ENCODE measurements around the gene KPNA4. TPM values are rescaled to one million over a fixed set of nuclear protein-coding genes. Genes with fewer than 3 reads are reported as not detected.

KPNA4 gene
- total RNA-seq, 1 experiment from 2014 or later, result 40.8 TPM

DNA sequence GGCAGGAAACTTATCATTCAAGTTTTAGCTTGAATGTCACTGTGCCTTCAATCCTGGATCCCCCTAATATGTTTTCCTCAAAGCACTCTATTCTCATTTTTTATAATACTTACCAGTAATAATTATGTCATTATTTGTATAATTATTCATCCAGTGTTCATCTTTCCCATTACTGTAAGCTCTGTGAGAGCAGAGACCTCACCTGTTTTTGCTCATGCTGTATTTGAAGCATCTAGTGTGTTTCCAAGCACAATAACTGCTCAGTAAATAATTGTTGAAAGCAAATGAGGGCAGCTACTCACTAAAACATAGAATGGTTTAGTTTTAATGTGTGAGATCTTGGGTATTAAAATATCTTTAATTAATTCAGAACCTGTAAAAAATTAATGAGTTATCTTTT, 36.9 kb upstream of the KPNA4 start:
- Histone ChIP-seq H3K9ac (ENCODE audit: low read length) (no peak overlapping the region), H3K36me3 (ENCODE audit: insufficient read depth, low read length) (no peaks in the 10 kb centered on the region), H3K4me1 (ENCODE audit: low read length) (no peaks in the 10 kb centered on the region), H3K27ac (ENCODE audit: low read length) (no peak overlapping the region), H4K20me1 (ENCODE audit: insufficient read depth, low read depth, low read length) (no peaks in the 10 kb centered on the region), H3K9me3 (ENCODE audit: low read length) (no peaks in the 10 kb centered on the region), H2AFZ (ENCODE audit: low read length) (no peak overlapping the region), H3K27me3 (ENCODE audit: low read length) (no peaks in the 10 kb centered on the region), H3K79me2 (ENCODE audit: low read length) (no peaks in the 10 kb centered on the region), H3K9me2 (replicated peaks; ENCODE audit: insufficient read depth, low read length) (no peaks in the 10 kb centered on the region), H3K4me3 (ENCODE audit: low read length) (no peak overlapping the region), H3K4me2 (ENCODE audit: low read depth, low read length, poor library complexity, severe bottlenecking) (no peak overlapping the region)
- no peak for DNase-seq

DNA sequence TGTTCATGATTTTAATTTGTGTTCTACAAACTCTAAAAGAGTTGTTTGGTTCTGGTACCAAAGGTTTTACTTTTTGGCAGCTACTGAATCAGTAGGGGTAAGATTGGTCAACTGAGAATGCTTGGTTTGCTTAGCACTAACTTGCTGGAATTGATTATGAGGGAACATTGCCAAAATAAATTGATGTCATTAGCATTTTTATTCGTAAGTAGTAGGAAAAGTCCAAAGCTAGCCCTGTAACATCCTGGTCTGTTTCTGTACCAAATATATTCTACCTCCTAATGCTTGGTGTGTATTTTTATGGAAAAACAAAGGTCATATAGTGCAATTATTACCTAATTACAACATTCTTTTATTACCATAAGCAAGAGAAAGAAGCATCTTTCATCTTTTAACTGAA, 35.9 kb upstream of the KPNA4 start:
- no peak overlapping the region for H3K4me3 ChIP-seq (ENCODE audit: low read length)
- no peaks in the 10 kb centered on the region for H3K9me2 ChIP-seq (replicated peaks; ENCODE audit: insufficient read depth, low read length)
- no peak overlapping the region for H3K4me2 ChIP-seq (ENCODE audit: low read depth, low read length, poor library complexity, severe bottlenecking)
- no peak for DNase-seq
- H3K79me2 ChIP-seq (ENCODE audit: low read length), result no peaks in the 10 kb centered on the region
- H3K27me3 ChIP-seq (ENCODE audit: low read length), result no peaks in the 10 kb centered on the region
- H3K4me1 ChIP-seq (ENCODE audit: low read length), result no peaks in the 10 kb centered on the region
- H3K27ac ChIP-seq (ENCODE audit: low read length), result no peak overlapping the region
- no peak overlapping the region for H3K9ac ChIP-seq (ENCODE audit: low read length)
- H3K9me3 ChIP-seq (ENCODE audit: low read length), result no peaks in the 10 kb centered on the region
- no peak overlapping the region for H2AFZ ChIP-seq (ENCODE audit: low read length)
- no peaks in the 10 kb centered on the region for H4K20me1 ChIP-seq (ENCODE audit: insufficient read depth, low read depth, low read length)
- no peaks in the 10 kb centered on the region for H3K36me3 ChIP-seq (ENCODE audit: insufficient read depth, low read length)

DNA sequence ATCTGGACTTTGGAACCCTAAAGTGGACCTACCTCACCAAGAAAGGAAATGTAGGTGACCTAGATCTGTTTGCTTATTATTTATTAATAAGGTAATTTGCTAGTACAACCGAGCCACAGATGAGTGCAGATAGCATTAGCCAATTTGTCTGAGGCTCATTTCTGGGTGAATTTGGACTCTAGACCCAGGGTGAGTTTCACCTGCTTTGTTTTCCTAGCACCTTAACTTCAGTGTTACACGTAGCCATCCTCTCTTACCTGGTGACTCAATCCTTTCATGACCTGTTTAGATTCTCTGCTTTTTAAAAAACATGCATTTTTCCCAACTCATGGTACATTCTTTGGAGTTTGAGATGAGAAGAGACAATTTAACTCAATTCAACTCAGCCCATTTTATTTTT, 33.5 kb upstream of the KPNA4 start:
- no peaks in the 10 kb centered on the region for H3K9me2 ChIP-seq (replicated peaks; ENCODE audit: insufficient read depth, low read length)
- H3K27ac ChIP-seq (ENCODE audit: low read length), result no peak overlapping the region
- no peaks in the 10 kb centered on the region for H3K27me3 ChIP-seq (ENCODE audit: low read length)
- DNase-seq, result no peak
- no peak overlapping the region for H3K4me2 ChIP-seq (ENCODE audit: low read depth, low read length, poor library complexity, severe bottlenecking)
- H3K36me3 ChIP-seq (ENCODE audit: insufficient read depth, low read length), result no peaks in the 10 kb centered on the region
- H3K4me1 ChIP-seq (ENCODE audit: low read length), result no peaks in the 10 kb centered on the region
- no peak overlapping the region for H3K9ac ChIP-seq (ENCODE audit: low read length)
- H2AFZ ChIP-seq (ENCODE audit: low read length), result no peak overlapping the region
- no peaks in the 10 kb centered on the region for H3K79me2 ChIP-seq (ENCODE audit: low read length)
- no peaks in the 10 kb centered on the region for H4K20me1 ChIP-seq (ENCODE audit: insufficient read depth, low read depth, low read length)
- no peak overlapping the region for H3K4me3 ChIP-seq (ENCODE audit: low read length)
- H3K9me3 ChIP-seq (ENCODE audit: low read length), result no peaks in the 10 kb centered on the region

DNA sequence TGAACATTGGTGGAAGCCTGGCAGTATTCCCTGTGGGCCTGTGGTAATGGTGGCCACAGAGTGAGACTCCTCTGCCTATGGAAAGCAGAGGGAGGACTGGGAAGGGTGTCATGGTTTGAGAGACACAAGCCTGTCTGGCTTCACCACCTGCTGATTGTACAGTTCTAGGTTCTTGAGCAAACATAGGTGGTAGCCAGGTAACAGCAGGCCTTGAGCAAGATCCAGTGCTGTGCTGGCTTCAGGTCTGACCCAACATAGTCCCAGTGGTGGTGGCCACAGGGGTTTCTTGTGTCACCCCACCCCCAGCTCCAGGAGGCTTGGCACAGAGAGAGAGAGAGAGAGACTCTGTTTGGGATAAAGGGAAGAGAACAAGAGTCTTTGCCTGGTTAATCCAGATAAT, 22.7 kb upstream of the KPNA4 start:
- no peaks in the 10 kb centered on the region for H3K27me3 ChIP-seq (ENCODE audit: low read length)
- no peak overlapping the region for H3K4me3 ChIP-seq (ENCODE audit: low read length)
- H3K9me3 ChIP-seq (ENCODE audit: low read length), result no peaks in the 10 kb centered on the region
- no peak overlapping the region for H3K4me2 ChIP-seq (ENCODE audit: low read depth, low read length, poor library complexity, severe bottlenecking)
- DNase-seq, result no peak
- no peaks in the 10 kb centered on the region for H3K36me3 ChIP-seq (ENCODE audit: insufficient read depth, low read length)
- H3K4me1 ChIP-seq (ENCODE audit: low read length), result no peaks in the 10 kb centered on the region
- H3K79me2 ChIP-seq (ENCODE audit: low read length), result no peaks in the 10 kb centered on the region
- no peaks in the 10 kb centered on the region for H3K9me2 ChIP-seq (replicated peaks; ENCODE audit: insufficient read depth, low read length)
- no peaks in the 10 kb centered on the region for H4K20me1 ChIP-seq (ENCODE audit: insufficient read depth, low read depth, low read length)
- H3K27ac ChIP-seq (ENCODE audit: low read length), result no peak overlapping the region
- no peak overlapping the region for H3K9ac ChIP-seq (ENCODE audit: low read length)
- no peak overlapping the region for H2AFZ ChIP-seq (ENCODE audit: low read length)

DNA sequence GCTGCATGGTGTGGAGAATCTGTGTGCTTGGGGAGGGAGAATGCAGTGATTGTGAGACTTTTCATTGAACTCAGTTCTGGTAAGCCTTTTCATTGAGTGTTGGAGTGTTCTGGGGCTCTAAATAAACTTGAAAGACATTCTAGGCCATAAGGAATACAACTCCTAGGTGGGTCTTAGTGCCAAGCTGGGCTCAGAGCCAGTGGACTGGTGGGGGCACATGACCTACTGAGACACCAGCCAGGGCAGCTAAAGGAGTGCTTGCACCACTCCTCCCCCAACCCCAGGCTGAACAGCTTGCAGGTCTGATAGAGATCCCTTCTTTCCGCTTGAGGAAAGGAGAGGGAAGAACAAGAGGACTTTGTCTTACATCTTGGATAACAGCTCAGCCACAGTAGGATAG, 21.7 kb upstream of the KPNA4 start:
- H3K27ac ChIP-seq (ENCODE audit: low read length), result no peak overlapping the region
- H3K4me3 ChIP-seq (ENCODE audit: low read length), result no peak overlapping the region
- H2AFZ ChIP-seq (ENCODE audit: low read length), result no peak overlapping the region
- H3K27me3 ChIP-seq (ENCODE audit: low read length), result no peaks in the 10 kb centered on the region
- no peaks in the 10 kb centered on the region for H3K9me2 ChIP-seq (replicated peaks; ENCODE audit: insufficient read depth, low read length)
- no peak overlapping the region for H3K4me2 ChIP-seq (ENCODE audit: low read depth, low read length, poor library complexity, severe bottlenecking)
- no peaks in the 10 kb centered on the region for H3K79me2 ChIP-seq (ENCODE audit: low read length)
- no peaks in the 10 kb centered on the region for H3K9me3 ChIP-seq (ENCODE audit: low read length)
- no peaks in the 10 kb centered on the region for H4K20me1 ChIP-seq (ENCODE audit: insufficient read depth, low read depth, low read length)
- no peaks in the 10 kb centered on the region for H3K4me1 ChIP-seq (ENCODE audit: low read length)
- H3K9ac ChIP-seq (ENCODE audit: low read length), result no peak overlapping the region
- no peaks in the 10 kb centered on the region for H3K36me3 ChIP-seq (ENCODE audit: insufficient read depth, low read length)
- DNase-seq, result no peak

DNA sequence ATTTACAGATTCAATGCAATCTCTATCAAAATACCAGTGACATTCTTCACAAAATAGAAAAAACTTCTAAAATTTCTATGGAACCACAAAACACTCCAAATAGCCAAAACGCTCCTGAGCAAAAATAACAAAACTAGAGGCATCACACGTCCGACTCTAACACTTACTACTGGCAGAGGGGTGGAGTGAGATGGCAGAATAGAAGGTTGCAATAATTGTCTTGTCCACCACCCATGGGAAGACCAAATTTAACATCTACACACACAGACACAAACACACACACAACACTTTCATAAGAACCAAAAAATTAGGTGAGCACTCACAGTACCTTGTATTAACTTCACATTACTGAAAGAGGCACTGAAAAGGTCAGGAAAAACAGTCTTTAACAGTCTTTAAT, 21.3 kb upstream of the KPNA4 start:
- no peaks in the 10 kb centered on the region for H3K36me3 ChIP-seq (ENCODE audit: insufficient read depth, low read length)
- no peak for DNase-seq
- H3K9ac ChIP-seq (ENCODE audit: low read length), result no peak overlapping the region
- H3K4me2 ChIP-seq (ENCODE audit: low read depth, low read length, poor library complexity, severe bottlenecking), result no peak overlapping the region
- H4K20me1 ChIP-seq (ENCODE audit: insufficient read depth, low read depth, low read length), result no peaks in the 10 kb centered on the region
- no peaks in the 10 kb centered on the region for H3K79me2 ChIP-seq (ENCODE audit: low read length)
- no peaks in the 10 kb centered on the region for H3K27me3 ChIP-seq (ENCODE audit: low read length)
- no peak overlapping the region for H2AFZ ChIP-seq (ENCODE audit: low read length)
- no peak overlapping the region for H3K4me3 ChIP-seq (ENCODE audit: low read length)
- H3K9me3 ChIP-seq (ENCODE audit: low read length), result no peaks in the 10 kb centered on the region
- H3K9me2 ChIP-seq (replicated peaks; ENCODE audit: insufficient read depth, low read length), result no peaks in the 10 kb centered on the region
- H3K27ac ChIP-seq (ENCODE audit: low read length), result no peak overlapping the region
- H3K4me1 ChIP-seq (ENCODE audit: low read length), result no peaks in the 10 kb centered on the region

DNA sequence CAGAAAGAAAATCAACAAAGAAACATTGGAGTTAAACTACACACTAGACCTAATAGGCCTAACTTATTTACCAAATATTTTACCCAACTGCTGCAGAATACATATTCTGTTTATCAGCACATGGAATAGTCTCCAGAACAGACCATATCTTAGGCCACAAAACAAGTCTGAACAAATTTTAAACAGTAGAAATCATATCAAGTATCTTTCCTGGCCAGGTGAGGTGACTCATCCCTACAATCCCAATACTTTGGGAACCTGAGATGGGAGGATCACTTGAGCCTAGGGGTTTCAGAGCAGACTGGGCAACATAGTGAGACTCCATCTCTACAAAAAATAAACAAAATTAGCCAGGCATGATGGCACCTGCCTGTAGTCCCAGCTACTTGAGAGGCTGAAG, 18.1 kb upstream of the KPNA4 start:
- H3K9me2 ChIP-seq (replicated peaks; ENCODE audit: insufficient read depth, low read length), result no peaks in the 10 kb centered on the region
- no peaks in the 10 kb centered on the region for H3K36me3 ChIP-seq (ENCODE audit: insufficient read depth, low read length)

DNA sequence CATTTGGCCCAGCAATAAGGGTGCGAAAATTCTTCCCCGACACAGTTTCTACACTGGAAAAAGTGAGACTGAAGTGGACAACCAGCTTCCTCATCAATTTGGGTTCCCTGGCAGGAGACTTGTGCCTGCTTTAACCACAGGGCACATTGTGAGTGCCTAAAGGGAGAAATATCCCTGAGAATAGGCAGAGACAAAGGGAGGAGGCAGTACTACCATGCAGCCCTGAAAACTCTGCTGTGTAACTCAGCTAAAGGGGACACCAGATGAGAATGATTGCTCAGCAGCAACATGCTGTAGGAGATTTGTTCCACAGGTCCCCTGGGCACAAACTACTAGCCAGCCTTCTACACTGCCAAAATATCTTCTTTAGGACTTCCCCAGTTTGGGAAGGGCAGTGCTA, 15.6 kb upstream of the KPNA4 start:
- H3K27ac ChIP-seq (ENCODE audit: low read length), result no peak overlapping the region
- H3K36me3 ChIP-seq (ENCODE audit: insufficient read depth, low read length), result no peaks in the 10 kb centered on the region
- H3K27me3 ChIP-seq (ENCODE audit: low read length), result no peaks in the 10 kb centered on the region
- no peak overlapping the region for H3K4me3 ChIP-seq (ENCODE audit: low read length)
- H2AFZ ChIP-seq (ENCODE audit: low read length), result no peak overlapping the region
- H3K9ac ChIP-seq (ENCODE audit: low read length), result no peak overlapping the region
- no peaks in the 10 kb centered on the region for H3K9me3 ChIP-seq (ENCODE audit: low read length)
- H4K20me1 ChIP-seq (ENCODE audit: insufficient read depth, low read depth, low read length), result no peaks in the 10 kb centered on the region
- H3K4me2 ChIP-seq (ENCODE audit: low read depth, low read length, poor library complexity, severe bottlenecking), result no peak overlapping the region
- no peaks in the 10 kb centered on the region for H3K4me1 ChIP-seq (ENCODE audit: low read length)
- no peaks in the 10 kb centered on the region for H3K9me2 ChIP-seq (replicated peaks; ENCODE audit: insufficient read depth, low read length)
- H3K79me2 ChIP-seq (ENCODE audit: low read length), result no peaks in the 10 kb centered on the region
- DNase-seq, result no peak

More for the DNA sequence above, 18.1 kb upstream of the KPNA4 start:
- Histone ChIP-seq H3K27ac (ENCODE audit: low read length) (no peak overlapping the region), H3K4me3 (ENCODE audit: low read length) (no peak overlapping the region), H4K20me1 (ENCODE audit: insufficient read depth, low read depth, low read length) (no peaks in the 10 kb centered on the region), H3K4me1 (ENCODE audit: low read length) (no peaks in the 10 kb centered on the region), H3K79me2 (ENCODE audit: low read length) (no peaks in the 10 kb centered on the region), H3K27me3 (ENCODE audit: low read length) (no peaks in the 10 kb centered on the region), H3K4me2 (ENCODE audit: low read depth, low read length, poor library complexity, severe bottlenecking) (no peak overlapping the region), H3K9ac (ENCODE audit: low read length) (no peak overlapping the region), H3K9me3 (ENCODE audit: low read length) (no peaks in the 10 kb centered on the region), H2AFZ (ENCODE audit: low read length) (no peak overlapping the region)
- DNase-seq, result no peak

DNA sequence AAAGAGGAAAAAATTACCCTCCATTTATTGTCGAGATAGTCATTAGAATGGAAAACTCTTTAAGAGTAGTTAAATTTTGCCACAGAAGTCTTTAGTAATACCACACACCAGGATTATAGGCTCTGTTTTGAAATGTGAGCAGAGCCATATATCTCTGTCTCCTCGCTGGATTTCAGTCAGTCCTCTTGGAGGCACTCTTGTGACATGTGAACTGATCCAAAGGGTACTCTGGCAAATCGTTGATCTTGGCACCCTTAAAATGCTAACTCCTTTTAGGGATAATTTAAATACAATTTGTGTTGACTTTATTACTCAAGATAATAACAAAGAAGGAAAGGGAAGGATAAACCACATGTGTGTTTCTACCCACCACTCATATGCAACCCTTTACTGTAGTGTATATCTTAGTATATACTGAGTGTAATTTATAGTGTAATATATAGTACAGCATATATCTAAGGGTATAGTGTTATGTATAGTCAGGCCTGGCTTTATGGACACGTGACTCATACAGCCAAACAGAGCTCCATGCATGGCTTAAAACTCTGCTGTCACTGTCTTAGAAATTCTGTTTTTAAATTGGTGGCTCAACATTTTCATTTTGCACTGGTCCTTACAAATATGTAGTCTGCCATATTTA, 12.3 kb upstream of the KPNA4 start:
- Histone ChIP-seq H3K4me1 (ENCODE audit: low read length) (no peaks in the 10 kb centered on the region), H3K4me3 (ENCODE audit: low read length) (no peak overlapping the region), H4K20me1 (ENCODE audit: insufficient read depth, low read depth, low read length) (no peaks in the 10 kb centered on the region), H3K79me2 (ENCODE audit: low read length) (no peaks in the 10 kb centered on the region), H3K9ac (ENCODE audit: low read length) (no peak overlapping the region), H3K4me2 (ENCODE audit: low read depth, low read length, poor library complexity, severe bottlenecking) (no peak overlapping the region), H3K9me2 (replicated peaks; ENCODE audit: insufficient read depth, low read length) (no peaks in the 10 kb centered on the region), H3K27me3 (ENCODE audit: low read length) (no peaks in the 10 kb centered on the region), H2AFZ (ENCODE audit: low read length) (no peak overlapping the region), H3K36me3 (ENCODE audit: insufficient read depth, low read length) (no peaks in the 10 kb centered on the region), H3K9me3 (ENCODE audit: low read length) (no peaks in the 10 kb centered on the region), H3K27ac (ENCODE audit: low read length) (no peak overlapping the region)
- no peak for DNase-seq
